GM18520 (cell line): Measurements from ENCODE around the gene ALKBH2.

Experiments
- ATAC-seq: cut with Tn5 transposase; IDR thresholded peaks from one replicate; pipeline ENCODE4 v1.9.1; 2021; ENCODE audit not compliant: unreplicated experiment

The ALKBH2 gene

GRCh38 chr12:109093022-109093918 is at the start of gene ALKBH2:
Gene ALKBH2 (minus strand): TSS chr12:109093472. CDS start chr12:109092786, 686 bp downstream.
- ATAC-seq, result peak; percentile 62

DNA sequence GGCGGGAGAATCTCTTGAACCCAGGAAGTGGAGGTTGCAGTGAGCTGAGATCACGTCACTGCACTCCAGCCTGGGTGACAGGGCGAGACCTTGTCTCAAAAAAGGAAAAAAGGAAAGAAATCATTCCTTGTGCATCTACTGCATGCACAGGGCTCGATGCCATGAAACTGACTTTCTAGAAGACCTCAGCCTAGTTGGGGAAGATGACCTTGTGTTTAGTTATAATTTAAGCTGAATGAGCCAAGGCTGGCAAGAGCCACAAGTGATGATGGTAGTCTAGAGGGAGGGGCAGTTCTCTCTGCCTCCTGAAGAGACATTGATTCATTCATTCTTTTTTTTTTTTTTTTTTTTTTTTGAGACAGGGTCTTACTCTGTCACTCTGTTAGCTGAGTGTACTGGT is 47.3 kb upstream of the ALKBH2 start:
- no peak for ATAC-seq

DNA sequence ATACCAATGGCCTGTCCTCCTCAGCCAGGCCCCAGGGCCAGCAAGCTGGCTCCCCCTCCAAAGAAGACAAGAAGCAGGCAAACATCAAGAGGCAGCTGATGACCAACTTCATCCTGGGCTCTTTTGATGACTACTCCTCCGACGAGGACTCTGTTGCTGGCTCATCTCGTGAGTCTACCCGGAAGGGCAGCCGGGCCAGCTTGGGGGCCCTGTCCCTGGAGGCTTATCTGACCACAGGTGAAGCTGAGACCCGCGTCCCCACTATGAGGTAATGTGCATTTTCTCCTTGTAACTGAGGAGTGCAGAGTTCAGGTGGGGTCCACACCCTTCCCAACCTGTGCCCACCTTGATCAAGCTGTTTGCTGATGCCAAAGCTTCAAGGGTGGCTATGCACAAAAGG is 46.5 kb upstream of the ALKBH2 start:
- ATAC-seq, result no peak

DNA sequence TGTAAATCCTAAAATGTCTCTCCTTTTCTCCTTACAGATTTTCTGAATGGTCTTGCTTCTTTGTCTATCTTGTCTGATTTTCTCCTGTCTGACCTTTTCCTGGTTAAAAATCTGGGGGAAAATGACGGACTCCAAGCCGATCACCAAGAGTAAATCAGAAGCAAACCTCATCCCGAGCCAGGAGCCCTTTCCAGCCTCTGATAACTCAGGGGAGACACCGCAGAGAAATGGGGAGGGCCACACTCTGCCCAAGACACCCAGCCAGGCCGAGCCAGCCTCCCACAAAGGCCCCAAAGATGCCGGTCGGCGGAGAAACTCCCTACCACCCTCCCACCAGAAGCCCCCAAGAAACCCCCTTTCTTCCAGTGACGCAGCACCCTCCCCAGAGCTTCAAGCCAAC is 46.1 kb upstream of the ALKBH2 start:
- no peak for ATAC-seq

DNA sequence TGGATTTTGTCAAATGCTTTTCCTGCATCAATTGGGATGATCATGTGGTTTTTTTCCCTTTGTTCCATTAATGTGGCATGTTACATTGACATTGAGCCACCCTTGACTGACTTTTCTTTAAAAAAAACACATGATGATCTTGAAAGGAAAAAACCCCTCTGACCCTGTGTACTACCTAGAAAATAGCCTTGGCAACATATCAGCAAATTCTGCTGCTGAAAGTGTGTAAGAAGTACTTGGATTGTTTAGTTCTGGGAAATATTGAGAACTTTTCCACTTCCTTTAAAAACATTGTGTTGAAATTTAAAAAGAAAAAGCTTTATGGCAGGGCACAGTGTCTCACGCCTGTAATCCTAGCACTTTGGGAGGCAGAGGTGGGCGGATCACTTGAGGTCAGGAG is 43.8 kb upstream of the ALKBH2 start:
- no peak for ATAC-seq

DNA sequence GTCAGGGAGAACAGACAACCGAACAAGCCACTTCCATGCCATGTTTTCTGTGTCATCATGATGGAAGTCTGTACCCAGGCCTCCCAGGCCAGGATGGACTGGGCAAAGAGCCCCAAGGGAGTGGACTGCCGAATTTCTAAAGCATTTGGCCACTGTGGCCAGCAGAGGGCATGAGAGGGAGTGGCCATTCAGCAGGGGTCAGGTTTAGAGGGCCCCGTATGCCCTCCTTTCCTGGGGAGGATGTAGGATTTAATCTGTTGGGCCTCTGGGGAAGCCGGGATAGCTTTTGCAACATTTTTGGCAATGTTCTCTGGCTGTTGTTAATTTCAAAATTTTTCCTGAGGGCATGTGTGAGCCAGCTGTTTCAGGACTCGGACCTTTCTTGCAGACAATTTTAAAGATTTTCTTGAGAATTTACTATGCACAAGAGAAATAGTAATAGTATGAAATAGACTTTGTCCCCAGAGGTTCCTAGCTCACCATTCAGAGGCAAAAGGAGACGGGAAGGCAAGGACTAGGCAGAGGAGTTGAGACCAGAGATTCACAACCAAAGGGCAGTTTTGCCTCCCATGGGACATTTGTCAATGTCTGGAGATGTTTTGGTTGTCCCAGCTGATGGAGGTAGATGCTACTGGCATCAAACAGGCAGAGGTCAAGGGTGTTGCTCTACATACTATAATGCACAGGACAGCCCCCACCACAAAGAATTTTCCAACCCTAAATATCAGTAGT is 41.1 kb upstream of the ALKBH2 start:
- no peak for ATAC-seq

DNA sequence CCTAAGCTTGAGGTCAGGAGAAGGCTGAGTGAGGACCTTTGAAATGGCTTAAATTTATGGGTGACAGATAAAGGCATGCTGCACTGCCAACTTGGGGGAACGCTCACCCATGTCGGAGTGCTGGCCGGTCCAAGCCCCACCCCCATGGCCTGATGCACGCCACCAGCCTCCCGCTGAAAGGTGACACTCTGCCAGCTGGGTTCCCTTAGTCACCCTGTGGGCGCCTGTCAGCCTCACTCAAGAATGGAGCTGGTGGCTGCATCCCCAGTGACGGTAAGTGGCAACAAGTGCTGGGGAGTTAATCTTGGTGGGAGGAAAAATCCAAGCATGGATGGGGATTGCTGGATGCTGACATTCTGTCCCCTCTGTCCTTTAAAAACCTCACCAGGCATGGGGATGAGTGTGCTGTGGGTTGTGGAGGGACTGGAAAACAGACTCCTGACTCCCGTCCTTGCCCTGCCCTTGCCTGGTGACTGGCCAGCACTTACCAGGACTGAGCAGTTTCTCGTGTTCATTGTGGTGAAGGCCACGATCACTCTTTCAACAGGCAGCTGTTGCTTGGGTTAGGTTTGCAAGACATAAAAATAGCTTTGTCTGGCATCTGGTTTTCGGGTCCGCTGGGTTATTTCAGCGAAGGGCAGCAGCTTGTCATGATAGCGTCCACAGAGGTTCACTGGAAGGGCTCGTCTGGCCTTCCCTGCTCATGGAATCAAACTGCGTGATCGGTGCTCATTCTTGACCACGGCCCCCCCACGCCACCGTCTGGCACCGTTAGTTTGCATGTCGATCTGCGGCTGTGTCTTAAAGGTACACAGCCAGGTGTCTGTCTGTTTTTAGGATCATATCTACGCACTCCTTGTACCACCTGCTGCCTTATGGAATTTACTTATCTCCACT is 38.1 kb upstream of the ALKBH2 start:
- no peak for ATAC-seq

DNA sequence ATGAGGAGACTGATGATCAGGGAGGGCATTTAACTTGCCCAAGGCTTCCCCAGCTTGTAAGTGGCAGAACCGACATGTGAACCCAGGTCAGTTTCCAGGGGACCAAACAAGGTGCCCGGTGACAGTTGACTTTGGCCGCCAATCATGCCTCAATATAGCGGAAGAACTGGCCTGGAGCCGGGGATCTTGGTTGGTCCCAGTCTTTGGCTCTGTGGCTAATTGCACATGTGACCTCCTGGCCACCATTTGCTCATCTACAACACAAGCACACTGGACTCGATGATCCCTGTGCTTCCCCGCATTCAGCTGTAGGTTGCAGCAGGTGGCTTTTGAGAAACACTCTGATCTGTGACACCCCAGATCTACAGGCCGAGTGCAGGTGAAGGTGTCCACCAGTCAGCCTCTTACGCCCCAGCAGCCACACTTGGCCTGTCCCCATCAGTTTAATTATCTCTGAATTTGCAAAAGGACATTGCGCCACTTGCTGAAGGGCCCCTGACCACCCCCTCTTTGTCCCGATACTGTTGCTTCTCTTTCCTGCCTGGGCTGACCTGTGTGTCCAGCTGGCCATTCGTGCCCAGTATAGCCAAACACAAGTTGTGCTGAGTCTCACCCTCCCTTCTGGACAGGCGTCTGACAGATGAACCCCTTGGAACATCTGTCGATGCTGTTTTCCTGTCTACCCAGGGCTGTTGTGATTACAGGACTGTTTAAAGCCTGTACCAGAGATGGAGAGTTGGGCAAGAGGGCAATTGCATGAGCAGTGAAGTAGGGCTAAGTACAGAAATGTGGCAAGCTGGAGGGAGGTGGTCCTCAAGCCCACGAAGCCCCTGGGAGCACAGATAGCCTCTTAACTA is 37.3 kb upstream of the ALKBH2 start:
- no peak for ATAC-seq

DNA sequence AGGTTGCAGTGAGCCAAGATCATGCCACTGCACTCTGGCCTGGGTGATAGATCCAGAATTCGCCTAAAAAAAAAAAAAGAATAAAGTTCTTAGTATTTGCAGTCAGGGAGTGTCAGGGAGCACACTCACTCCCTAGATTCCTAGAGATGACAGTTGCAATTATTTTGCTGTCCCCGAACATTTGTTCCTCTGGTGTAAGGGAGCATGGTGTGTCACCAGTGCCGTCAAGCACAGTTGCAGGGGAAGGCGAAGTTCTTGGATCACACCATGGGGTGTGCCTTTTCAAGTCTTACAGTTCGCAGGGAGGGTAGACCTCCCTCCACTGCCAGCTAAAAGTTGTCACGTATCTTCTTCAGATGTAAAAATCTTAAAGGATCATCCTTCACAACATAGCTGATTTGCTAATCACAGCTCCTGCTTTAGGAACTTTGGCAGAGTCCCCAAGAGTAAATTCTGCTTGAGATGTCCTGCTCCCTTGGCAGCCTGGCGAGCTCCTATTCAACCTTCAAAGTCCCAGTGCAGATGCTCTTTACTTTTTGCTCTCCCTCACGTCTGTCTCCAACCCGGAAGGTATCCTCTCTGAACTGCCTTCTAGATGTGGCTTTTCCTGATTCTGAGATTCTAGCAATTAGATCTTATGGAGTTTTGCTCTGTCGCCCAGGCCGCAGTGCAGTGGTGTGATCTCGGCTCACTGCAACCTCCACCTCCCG is 34.4 kb upstream of the ALKBH2 start:
- ATAC-seq, result no peak

DNA sequence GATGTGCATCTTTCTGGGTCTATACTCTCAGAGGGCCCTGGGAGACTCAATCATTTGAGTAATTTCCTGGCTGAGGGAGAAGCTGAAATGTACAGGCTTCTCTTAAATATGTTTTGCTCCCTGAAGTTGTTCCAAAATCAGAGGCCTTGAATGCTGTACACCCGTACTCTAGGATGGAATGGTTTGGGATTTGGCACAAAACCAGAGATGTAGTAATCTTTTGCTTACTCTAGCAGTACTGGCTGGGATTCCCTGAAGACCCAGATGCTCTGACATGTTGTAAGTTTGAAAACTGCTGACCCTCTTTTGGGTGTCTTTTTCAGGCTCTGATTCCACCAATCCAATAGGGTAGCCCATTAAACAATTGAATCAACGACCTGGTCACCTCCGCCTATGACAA is 33.5 kb upstream of the ALKBH2 start:
- ATAC-seq, result no peak

DNA sequence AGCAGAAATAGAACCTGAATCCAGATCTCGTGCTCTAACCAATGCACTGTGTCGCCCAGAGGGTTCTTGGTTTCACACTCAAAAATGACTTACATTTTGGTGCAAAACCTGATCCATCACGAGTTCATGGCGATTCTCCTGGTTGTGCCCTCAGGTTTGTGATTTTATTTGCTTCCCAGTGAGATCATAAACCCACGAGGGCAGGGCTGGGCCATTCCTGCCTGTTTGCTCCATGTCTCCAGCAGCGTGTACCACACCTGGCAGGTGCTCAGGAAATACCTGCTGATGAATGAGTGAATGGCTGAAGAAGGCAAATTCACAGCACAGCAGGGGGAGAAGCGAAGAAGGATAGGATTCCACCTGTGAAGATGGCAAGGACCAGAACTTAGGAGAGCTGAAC is 32.5 kb upstream of the ALKBH2 start:
- ATAC-seq, result no peak

- ATAC-seq, result no peak
Measured at GRCh38 chr12:109124878-109125648, 31.8 kb upstream of the ALKBH2 start.

DNA sequence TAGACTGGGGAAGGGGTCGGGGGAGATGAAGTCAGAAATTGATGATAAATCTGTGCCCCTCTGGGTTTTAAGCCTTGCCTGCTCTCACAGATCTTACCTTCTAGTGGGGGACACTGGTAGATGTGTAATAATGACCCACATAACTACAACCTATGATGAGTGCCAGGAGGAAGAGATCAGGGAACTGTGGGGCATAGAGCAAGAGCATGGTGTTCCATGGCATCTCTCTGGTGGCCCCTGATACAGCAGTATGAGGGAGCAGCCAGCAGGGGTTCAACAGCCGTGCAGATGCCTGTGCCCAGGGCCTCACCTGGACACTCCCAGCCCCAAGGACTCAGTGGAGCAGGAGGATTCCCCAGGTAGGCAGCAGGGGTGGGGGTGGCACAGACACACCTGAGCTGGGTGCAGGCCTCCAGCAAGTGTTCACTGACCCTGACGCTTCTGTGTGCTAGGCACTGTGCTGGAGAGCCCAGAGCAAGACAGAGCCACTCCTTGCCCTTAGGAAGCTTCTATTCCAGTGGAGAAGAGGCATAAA is 28.1 kb upstream of the ALKBH2 start:
- ATAC-seq, result no peak

GRCh38 chr12:109120557-109120956 is 27.3 kb upstream of the ALKBH2 start:
- ATAC-seq, result no peak

DNA sequence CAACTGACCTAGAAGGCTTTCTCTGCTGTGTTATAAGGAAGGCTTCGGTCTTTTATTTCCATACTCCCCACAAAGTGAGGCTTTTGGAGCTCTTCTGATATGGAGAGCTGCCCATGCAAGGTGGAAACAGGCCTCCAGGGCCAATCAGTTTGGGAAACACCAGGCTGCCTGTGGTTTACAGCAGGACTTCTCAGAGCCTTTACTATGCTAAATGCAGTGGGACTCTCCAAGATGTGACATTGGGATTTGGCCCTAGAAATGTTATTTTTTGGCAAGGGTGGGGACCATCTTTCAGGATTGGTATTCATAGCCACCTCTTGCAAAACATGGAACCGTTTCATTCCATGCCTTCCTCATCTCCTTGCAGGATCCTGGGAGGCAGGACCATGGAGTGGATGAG is 26.8 kb upstream of the ALKBH2 start:
- ATAC-seq, result no peak

GRCh38 chr12:109116611-109116949 is 23.3 kb upstream of the ALKBH2 start:
- ATAC-seq, result no peak

DNA sequence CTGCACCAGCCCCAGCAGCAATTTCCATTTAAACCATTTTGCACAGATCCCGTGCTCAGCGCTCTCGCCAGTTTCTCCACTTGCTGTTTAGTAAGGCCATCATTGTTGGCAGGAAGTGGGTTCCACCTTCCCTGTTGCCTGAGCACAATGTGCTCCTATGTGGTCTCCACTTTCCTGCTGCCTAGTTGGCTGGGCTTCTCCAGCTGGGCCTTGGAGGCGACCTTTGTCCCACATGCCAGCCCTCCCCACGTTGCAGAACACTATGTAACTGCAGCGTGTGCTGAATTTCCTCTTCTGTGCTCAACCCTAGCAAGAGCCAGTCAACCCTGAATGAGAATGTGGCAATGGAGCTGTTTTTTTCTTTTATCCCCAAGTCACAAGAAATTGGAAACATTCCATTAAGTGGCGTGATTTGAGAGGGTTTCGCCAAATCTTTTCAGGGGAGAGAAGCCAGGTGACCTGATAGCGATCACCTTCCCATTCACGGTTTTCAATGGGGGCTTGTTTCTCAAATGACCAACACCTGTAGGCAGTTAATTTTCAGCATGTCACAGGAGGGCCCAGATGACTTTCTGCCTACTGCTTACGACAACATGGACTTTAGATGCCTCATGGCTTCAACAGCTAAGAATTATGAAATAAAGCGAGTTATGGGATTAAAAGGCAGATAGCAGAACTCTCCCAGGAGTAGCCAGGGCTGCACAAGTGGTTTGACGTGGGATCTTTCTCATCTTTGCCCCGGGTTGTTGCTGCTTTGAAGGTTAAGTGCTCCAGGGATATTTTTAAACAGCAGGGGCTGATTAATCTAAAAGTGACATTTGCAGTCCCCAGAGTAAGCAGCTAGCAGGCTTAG is 22.7 kb upstream of the ALKBH2 start, which contains the start of gene ACACB:
Gene ACACB, plus strand, starts transcription at position 830 of the 853 bp plus-strand sequence. CDS start 22,819 bp downstream, outside the sequence.
- ATAC-seq, result no peak

DNA sequence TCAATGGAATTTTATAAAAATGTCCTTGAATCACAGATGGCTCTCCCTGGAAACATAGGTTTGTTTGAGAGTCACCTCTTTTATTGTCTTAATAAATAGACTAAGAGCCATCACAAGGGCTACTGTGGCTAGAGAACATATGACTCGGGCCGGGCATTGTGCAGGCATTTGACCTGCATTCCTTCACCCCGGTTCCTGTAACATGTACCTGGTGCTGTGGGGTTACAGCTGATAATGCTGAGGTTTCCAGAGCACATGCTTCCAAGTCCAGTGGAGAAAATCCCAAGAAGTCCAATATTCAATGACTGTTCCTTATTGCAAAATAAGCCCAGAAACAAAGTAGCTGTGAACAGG is 22.1 kb upstream of the ALKBH2 start:
- no peak for ATAC-seq
